Measurements from ENCODE around the gene CETN3.

CETN3 gene

DNA sequence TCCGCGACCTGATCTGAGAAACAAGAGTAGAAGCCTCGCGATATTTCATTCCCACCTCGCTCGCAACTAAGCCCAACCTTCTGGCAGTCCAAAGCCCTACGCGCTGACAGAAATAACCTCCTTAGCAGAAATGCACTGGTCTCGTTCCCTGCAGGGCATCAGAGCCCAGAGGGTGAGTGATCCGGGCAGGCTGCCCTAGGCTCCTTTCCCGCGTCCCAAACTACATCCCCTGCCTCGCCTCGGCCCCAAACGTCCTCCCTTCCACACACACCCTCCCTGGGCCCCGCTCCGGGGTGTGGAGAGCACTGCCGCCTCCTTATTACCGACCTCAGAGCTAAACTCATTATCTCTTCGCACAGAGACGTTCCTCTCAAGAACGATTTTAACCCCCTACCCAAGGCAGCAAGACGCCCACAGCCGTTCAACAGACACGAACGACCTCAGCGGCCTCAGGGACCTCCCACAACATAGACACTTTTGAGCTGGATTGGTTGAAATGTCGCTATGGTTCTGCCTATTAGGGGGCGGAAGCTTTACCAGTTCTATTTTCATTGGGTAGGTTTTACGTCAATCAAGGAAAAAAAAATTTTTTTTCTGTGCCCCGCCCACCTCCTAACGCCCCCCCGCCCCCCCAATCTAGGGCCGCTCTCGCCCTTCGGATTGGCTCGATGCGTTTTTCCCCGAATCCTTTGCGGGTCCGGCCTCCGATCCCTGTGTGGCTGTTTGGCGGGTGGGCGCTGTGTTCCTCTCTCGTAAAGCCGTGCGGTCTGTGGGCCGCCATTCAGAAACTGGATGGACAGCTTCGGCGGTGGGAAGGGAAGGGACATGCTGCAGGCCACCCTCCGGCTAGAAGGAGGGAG lies at the start of gene CETN3:
Gene CETN3 (minus strand): TSS at position 439 of the 860 bp plus-strand sequence. CDS start 95 bp downstream, at position 344.
- peak; percentile 55 for DNase-seq (ENCODE audit: low spot score)

DNA sequence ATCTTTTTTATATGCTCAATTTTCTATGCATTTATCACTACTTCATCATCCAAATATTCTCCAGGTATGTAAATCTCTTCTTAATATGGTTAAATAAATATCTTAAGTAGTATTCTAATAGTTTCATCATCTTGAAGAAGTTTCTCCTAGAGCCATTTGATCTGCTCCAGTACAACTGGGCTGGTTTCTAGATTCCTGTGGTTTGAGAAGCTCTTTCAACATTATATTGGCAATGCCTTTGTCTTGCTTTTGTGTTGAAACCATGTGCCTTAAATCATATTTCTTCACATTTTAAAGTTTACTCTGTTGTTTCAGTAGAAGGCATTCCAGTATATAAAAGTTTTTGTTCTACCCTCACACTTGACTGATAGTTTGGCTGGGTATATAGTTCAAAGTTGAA lies 37.4 kb upstream of the CETN3 start:
- no peak for DNase-seq (ENCODE audit: low spot score)

GRCh38 chr5:90440644-90441043 lies 31.1 kb upstream of the CETN3 start:
- no peak for DNase-seq (ENCODE audit: low spot score)

DNA sequence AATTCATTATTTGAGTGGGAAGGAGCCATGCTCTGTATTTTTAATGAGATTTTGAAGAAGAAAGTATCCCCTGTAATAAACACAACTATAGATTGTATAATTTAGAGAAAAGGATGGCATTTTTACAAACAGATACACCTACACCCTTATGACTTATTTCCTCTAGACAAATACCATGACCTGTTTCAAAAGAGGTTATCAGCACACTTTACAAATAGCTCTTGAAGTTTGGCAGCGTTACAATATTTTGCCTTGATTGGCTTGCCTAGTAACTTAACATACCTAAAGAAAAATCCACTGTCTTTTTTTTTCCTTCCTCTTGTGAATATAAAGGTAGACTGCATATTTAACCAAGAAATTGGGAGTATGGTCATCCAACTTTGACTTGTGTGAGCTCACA lies 28.5 kb upstream of the CETN3 start:
- DNase-seq (ENCODE audit: low spot score): no peak

DNA sequence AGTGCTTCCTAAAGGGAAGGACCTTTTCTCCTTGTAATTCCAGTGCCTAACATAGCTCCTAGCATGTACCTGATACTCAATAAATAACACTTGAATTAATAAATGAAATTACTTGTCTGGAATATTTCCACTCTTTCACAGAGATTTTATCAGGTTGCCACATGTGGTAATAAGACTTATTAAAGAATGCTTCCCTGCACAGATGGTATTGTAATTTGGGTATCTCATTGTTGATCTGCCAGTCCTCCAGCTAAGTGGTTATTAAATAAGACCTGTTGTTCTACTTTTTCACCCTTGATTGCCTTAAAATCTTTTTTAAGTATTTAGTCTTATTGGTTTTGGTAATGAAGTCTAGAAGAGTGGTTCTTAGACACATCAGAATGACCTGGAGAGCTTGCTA lies 28.1 kb upstream of the CETN3 start:
- no peak for DNase-seq (ENCODE audit: low spot score)

DNA sequence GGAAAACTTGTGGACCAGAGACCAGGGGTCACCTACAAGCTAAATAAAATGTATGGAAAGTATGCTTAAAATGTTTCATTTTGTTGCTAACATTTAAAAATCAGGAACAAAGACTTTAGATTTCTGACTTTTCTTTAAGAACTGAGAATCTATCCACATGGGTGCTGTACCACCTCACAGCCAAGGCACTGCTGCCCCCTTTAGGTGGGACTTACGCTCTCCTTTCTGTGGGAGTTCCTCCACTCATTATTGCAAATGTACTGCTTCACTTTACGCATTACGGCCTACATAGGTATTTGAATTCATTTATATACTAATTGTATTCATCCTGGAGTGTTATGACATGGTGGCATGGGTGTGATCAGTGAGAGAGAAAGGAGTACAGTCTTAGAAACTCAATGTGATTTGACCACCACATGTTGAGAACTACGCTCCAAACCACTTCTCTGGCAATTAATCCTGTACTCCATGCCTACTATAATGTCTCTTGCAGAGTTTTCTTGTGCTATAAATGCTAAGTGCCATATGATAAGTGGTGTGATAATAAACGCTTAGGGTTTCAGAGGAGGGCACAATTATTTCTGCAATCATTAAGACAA lies 24.7 kb upstream of the CETN3 start:
- no peak for DNase-seq (ENCODE audit: low spot score)

DNA sequence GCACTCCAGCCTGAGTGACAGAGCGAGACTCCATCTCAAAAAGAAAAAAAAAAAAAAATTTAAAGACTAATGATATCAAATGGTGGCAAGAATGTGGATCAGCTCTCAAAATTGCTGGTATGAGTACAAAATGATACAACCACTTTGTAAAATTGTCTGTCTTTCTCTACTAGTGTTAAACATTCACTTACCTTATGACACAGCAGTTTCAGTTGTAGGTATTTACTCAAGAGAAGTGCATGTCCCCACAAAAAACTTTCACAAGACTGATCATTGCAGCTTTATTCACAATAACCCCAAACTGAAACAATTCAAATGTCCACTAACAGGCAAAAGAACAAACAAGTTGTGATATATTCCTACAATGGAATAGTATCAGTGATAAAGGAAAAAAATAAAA lies 14.7 kb upstream of the CETN3 start:
- no peak for DNase-seq (ENCODE audit: low spot score)

DNA sequence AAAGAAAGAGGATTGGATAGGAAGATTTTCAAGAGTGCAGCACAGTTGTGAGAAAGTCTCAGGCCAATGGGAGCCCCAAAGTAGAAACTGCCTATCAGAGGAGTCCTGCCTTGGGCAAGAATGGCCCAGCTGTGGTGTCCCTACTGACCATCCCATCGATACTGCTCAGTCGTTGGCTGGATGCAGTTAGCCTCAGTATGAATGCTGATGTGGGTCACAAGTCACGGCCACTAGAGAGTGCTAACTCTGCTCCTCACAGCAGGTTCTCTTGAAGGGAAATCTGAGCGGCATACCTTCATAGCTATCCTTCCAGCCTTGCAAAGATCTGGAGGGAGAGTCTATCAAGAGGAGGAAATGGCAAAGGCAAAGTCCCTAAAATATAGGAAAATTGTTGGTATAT lies 11.6 kb upstream of the CETN3 start:
- peak; percentile 23 for DNase-seq (ENCODE audit: low spot score)

DNA sequence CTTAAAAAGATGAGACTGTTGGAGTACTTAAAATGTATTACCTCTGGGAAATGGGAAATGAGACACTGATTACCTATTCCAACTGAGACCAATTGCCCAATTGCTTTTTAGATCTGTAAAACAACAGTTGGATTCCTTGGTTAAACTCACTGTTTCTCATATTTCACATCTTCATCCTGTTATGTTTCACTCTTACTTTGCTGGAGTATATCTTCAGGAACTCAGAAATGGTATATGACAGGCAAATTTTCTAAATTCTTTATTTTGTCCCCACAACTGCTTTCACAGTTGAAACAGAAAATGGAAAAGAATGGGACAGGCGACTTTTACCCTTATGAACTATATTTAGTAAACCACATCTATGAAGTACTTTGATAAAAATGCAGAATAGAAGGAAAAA lies 8.7 kb upstream of the CETN3 start:
- no peak for DNase-seq (ENCODE audit: low spot score)

DNA sequence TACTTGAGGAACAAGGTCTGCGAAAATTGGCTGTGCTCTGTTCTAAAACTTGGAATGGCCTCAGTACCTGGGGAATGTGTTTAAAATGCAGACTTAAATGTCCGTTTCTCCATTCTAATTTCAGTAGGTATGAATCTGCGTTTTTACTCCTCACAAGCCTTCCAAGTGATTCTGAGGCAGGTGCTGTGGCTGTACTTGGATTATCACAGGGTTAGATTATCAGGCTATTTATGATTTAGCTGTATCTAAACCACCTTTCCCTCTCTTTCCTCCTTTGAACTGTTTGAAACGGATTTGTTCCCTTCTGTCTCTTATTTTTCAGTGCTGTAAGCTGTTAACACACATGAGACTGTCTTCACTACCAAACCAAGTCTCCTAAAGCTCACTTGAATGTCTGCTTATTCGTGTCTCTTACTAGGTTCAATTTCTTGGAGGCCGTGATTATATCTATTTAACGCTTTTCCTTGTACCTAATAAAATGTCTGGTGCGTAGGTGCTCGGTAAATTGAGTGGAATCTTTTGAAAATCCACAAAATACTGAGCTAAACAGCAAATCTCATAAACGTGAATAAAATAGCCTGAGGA lies 714 bp upstream of the CETN3 start:
- DNase-seq (ENCODE audit: low spot score): no peak

DNA sequence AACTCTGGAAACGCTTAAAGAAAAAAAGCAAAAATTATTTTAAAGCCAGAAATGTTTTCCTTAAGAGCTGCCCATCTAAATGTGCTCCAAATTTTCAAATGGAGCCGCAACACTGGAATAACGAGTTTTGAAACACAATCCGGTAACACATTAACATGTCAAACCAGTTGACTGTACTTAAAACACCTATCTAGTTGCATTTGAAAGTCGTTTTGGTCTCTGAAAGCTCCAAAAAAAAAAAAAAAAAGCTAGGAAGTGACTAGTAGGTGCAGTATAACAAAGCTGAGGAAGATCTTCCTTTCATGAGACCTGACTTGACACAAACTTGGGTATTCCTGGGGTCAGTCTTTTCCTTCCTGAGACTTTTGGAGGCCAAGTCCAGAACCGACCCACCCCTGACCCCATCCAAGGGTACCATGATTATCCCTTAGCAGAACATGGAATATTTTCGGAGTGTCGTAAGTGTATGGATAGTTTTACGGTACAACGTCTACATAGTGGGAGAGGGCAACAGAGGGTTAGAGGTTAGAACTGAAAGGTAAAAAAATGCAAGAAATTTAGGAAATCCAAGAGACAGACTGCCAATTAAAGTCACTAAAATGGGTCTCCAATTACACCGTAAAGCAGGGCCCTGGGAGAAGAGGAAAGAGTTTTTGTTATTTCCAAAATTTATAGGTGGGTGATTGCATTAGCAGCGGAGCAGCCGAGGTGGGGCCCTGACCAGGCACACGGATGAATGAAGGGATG lies 812 bp downstream of the CETN3 start:
- no peak for DNase-seq (ENCODE audit: low spot score)

- no peak for DNase-seq (ENCODE audit: low spot score)
These were observed 3.1 kb downstream of the CETN3 start for GRCh38 chr5:90406466-90406865.

DNA sequence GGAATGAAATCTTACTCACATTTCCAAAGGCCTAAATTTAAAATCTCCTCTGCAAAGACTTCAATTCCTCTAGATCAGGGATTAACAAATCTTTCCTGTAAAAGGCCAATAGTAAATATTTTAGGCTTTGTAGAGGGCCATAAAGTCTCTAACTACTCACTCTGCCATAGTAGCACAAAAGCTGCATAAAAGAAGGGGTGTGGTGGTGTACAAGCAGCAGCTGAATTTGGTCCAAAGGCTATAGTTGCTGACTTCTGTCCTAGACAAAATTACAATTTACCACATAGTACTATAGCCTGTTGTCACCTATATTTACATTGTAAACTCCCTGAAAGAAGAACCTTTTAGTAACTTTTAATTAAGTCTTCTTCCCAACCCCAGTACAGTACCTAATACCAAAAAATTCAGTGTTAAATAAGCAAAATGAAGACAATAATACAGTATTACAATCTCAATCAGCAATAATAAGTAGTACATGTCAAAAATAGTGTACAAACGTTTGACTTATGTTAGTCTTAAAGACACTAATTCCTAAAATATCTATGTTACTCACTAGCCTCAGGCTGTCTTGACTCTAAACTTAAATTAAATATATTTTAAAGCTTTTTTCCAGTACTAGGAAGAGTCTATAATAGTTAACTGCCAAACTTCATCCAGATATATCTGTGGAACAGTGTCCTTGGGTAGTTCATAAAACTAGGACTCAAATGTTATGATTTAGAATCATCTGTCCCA lies 6.9 kb downstream of the CETN3 start:
- DNase-seq (ENCODE audit: low spot score): no peak

- no peak for DNase-seq (ENCODE audit: low spot score)
These were observed 10.3 kb downstream of the CETN3 start for GRCh38 chr5:90399251-90399650.

GRCh38 chr5:90398726-90399125 lies 10.8 kb downstream of the CETN3 start:
- no peak for DNase-seq (ENCODE audit: low spot score)

GRCh38 chr5:90395005-90395404 lies 14.6 kb downstream of the CETN3 start:
- no peak for DNase-seq (ENCODE audit: low spot score)

- DNase-seq (ENCODE audit: low spot score): no peak
These were observed 18.6 kb downstream of the CETN3 start for GRCh38 chr5:90390928-90391327.

GRCh38 chr5:90390326-90390725 lies 19.2 kb downstream of the CETN3 start:
- no peak for DNase-seq (ENCODE audit: low spot score)

GRCh38 chr5:90387508-90387907 lies 22.0 kb downstream of the CETN3 start:
- no peak for DNase-seq (ENCODE audit: low spot score)

DNA sequence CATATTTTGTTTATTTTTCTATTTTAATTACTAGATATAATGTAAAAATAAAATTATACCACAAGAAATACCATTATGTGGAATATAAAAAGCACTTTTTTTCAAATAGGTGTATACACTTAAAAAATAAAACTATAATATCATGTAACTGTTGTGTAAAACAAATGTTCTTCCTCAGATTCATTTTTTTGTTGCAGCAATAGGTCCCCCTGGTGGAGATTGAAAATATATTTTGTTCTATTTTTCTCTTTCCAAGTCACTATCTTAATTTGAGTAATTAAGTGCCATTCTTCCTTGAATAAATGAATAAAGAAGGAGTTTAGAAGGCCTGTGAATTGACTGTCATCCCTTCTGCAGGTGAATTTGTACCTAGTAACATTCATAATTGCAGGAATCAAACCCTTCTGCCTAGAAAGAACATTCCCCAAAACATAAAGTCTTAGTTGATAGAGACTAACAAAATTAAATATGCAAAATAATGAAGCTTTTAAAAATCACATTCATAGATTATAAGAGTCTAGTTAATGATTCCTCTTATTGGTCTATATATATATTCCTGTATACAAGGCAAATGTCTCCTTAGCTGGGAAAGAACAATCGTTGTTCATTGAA lies 23.4 kb downstream of the CETN3 start:
- no peak for DNase-seq (ENCODE audit: low spot score)

GRCh38 chr5:90384389-90384788 lies 25.2 kb downstream of the CETN3 start:
- no peak for DNase-seq (ENCODE audit: low spot score)

DNA sequence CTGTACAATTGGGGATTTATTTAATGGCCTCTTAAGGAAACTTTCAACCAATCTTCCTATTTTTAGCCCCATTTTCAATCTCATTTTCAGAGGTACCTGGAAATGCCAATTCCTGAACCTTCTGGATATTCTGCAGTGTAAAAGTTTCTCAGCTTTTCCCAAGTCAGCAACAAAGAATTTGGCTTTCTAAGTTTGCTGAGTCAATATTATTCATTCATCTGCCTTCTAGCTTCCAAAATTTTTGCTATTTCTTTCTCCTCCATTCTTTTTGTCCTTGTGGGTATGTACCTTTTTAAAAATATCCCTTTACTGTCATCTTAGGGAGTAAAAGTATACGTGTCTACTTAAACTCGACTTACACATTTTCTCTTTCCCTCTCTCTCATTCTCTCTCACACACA lies 25.7 kb downstream of the CETN3 start:
- DNase-seq (ENCODE audit: low spot score): no peak

Data from HuH-7 (cell line).